IMR-90 (cell line): Measurements from ENCODE around the gene RBMS3. TPM values are rescaled to one million over a fixed set of nuclear protein-coding genes. Genes with fewer than 3 reads are reported as not detected.

ENCODE experiments used
- ATAC-seq: fragments of 200-7000 bp; cut with Tn5 transposase; 2 replicates; pipeline ENCODE4 v1.9.1; 2020; ENCODE audit warnings: low read depth, mild to moderate bottlenecking, moderate library complexity
- BruUV-seq: library from RNA; stranded (reverse); fragments of 400-500 nt; replicated peaks from 2 replicates; lab custom pipeline; 2021; lab: Mats Ljungman, UMichigan
- CTCF ChIA-PET: fragments of 300-600 bp; formaldehyde crosslinking; extraction: SDS; loops from one replicate; lab custom pipeline; 2021; ENCODE audit warnings: antibody characterized with exemption; lab: Yijun Ruan, JAX
- POLR2A ChIA-PET: fragments of 300-600 bp; sonication (Branson Sonifier 250); formaldehyde crosslinking; loops from one replicate; lab custom pipeline; 2022; ENCODE audit warnings: antibody characterized with exemption; ENCODE audit not compliant: unreplicated experiment; lab: Charles Lee
- DNase-seq: peaks from one replicate; pipeline ENCODE4 v3.0.0; 2013
- H2AFZ ChIP-seq: replicated peaks from 2 replicates; pipeline ENCODE3; 2013; ENCODE audit warnings: low read length, mild to moderate bottlenecking; ENCODE audit not compliant: poor library complexity
- H2AK5ac ChIP-seq: 2 replicates; pipeline ENCODE4 v1.6.1; 2013; ENCODE audit warnings: low read depth, low read length, inconsistent platforms
- H2AK9ac ChIP-seq: replicated peaks from 2 replicates; pipeline ENCODE3; 2013; ENCODE audit warnings: mild to moderate bottlenecking, low read depth, low read length, moderate library complexity; ENCODE audit not compliant: poor library complexity
- H2BK120ac ChIP-seq: 2 replicates; pipeline ENCODE4 v1.6.1; 2013; ENCODE audit warnings: low read depth, low read length, inconsistent platforms
- H2BK15ac ChIP-seq: 3 replicates; pipeline ENCODE4 v1.6.1; 2013; ENCODE audit warnings: low read depth, low read length, inconsistent platforms
- H2BK20ac ChIP-seq: 2 replicates; pipeline ENCODE4 v1.6.1; 2013; ENCODE audit warnings: low read depth, mild to moderate bottlenecking, inconsistent platforms, low read length, moderate library complexity
- H2BK5ac ChIP-seq: 2 replicates; pipeline ENCODE4 v1.6.1; 2013; ENCODE audit warnings: mild to moderate bottlenecking, low read depth, low read length, inconsistent platforms; ENCODE audit not compliant: poor library complexity, severe bottlenecking
- H3K14ac ChIP-seq: replicated peaks from 2 replicates; pipeline ENCODE4 v1.6.1; 2013; ENCODE audit warnings: low read depth, low read length, inconsistent platforms
- H3K18ac ChIP-seq: 2 replicates; pipeline ENCODE4 v1.6.1; 2013; ENCODE audit warnings: low read depth, low read length, control low read depth
- H3K23ac ChIP-seq: 2 replicates; pipeline ENCODE4 v1.6.1; 2013; ENCODE audit warnings: low read depth, low read length, inconsistent platforms
- H3K27ac ChIP-seq: 2 replicates; pipeline ENCODE4 v1.5.1; 2013; ENCODE audit warnings: mild to moderate bottlenecking, control low read depth, low read length; ENCODE audit not compliant: insufficient read depth
- H3K27me3 ChIP-seq: 2 replicates; pipeline ENCODE4 v1.6.1; 2013; ENCODE audit warnings: low read length; ENCODE audit not compliant: control insufficient read depth, insufficient read depth
- H3K36me3 ChIP-seq: 2 replicates; pipeline ENCODE4 v1.6.1; 2013; ENCODE audit warnings: low read length, mixed read lengths; ENCODE audit not compliant: control insufficient read depth, insufficient read depth
- H3K4ac ChIP-seq: 2 replicates; pipeline ENCODE4 v1.6.1; 2013; ENCODE audit warnings: low read depth, low read length, inconsistent platforms
- H3K4me1 ChIP-seq: 2 replicates; pipeline ENCODE4 v1.6.1; 2013; ENCODE audit warnings: low read length, mixed read lengths; ENCODE audit not compliant: control insufficient read depth, insufficient read depth
- H3K4me2 ChIP-seq: 2 replicates; pipeline ENCODE4 v1.6.1; 2013; ENCODE audit warnings: low read depth, mild to moderate bottlenecking, control low read depth, low read length, moderate library complexity
- H3K4me3 ChIP-seq: 2 replicates; pipeline ENCODE4 v1.5.1; 2013; ENCODE audit warnings: low read depth, mild to moderate bottlenecking, control low read depth, low read length, moderate library complexity; ENCODE audit not compliant: insufficient read depth
- H3K56ac ChIP-seq: 2 replicates; pipeline ENCODE4 v1.6.1; 2013; ENCODE audit warnings: low read length, inconsistent platforms; ENCODE audit not compliant: insufficient read depth; ENCODE audit errors: extremely low read depth
- H3K79me1 ChIP-seq, 2 experiments: 2 replicates each; pipeline ENCODE4 v1.6.1; 2013; ENCODE audit warnings: low read length in 2 of 2, inconsistent platforms in 1 of 2, low read depth in 1 of 2
- H3K9ac ChIP-seq: 2 replicates; pipeline ENCODE4 v1.6.1; 2013; ENCODE audit warnings: low read depth, low read length, control low read depth
- H3K9me1 ChIP-seq: 2 replicates; pipeline ENCODE4 v1.6.1; 2013; ENCODE audit warnings: low read length, inconsistent platforms; ENCODE audit not compliant: insufficient read depth
- H3K9me3 ChIP-seq: 2 replicates; pipeline ENCODE4 v1.6.1; 2013; ENCODE audit warnings: low read length; ENCODE audit not compliant: control insufficient read depth, insufficient read depth
- H4K20me1 ChIP-seq: 2 replicates; pipeline ENCODE4 v1.6.1; 2013; ENCODE audit warnings: low read length, inconsistent platforms; ENCODE audit not compliant: insufficient read depth
- H4K5ac ChIP-seq: 2 replicates; pipeline ENCODE4 v1.6.1; 2013; ENCODE audit warnings: mild to moderate bottlenecking, low read depth, low read length, control low read depth
- H4K8ac ChIP-seq, 2 experiments: 2 replicates each; pipeline ENCODE4 v1.6.1; 2013; ENCODE audit warnings: low read depth in 2 of 2, low read length in 2 of 2, control low read depth in 1 of 2, inconsistent platforms in 1 of 2
- H4K91ac ChIP-seq: 2 replicates; pipeline ENCODE4 v1.6.1; 2013; ENCODE audit warnings: low read depth, low read length, inconsistent platforms; ENCODE audit not compliant: insufficient read depth
- BHLHE40 ChIP-seq: fragments of 150-350 bp; IDR thresholded peaks from 2 replicates; pipeline ENCODE4 v1.6.1; 2016; ENCODE audit warnings: mild to moderate bottlenecking, low read depth, low read length
- CEBPB ChIP-seq: IDR thresholded peaks from 2 replicates; pipeline ENCODE4 v1.6.1; 2012; ENCODE audit warnings: low read depth, low read length, improper control_type of control experiment
- CHD1 ChIP-seq: IDR thresholded peaks from 2 replicates; pipeline ENCODE4 v1.6.1; 2012; ENCODE audit warnings: low read depth, low read length, improper control_type of control experiment
- CTCF ChIP-seq: conservative IDR thresholded peaks from 2 replicates; pipeline ENCODE4 v1.5.1; 2012; ENCODE audit warnings: mild to moderate bottlenecking, low read depth, low read length, improper control_type of control experiment
- FOS ChIP-seq: fragments of 150-350 bp; IDR thresholded peaks from 2 replicates; pipeline ENCODE4 v1.6.1; 2016; ENCODE audit warnings: low read depth, low read length
- MAFK ChIP-seq: IDR thresholded peaks from 2 replicates; pipeline ENCODE4 v1.6.1; 2012; ENCODE audit warnings: low read depth, low read length, improper control_type of control experiment
- MAZ ChIP-seq: IDR thresholded peaks from 2 replicates; pipeline ENCODE4 v1.6.1; 2012; ENCODE audit warnings: low read depth, mild to moderate bottlenecking, low read length, improper control_type of control experiment, moderate library complexity, borderline replicate concordance
- MXI1 ChIP-seq: IDR thresholded peaks from 2 replicates; pipeline ENCODE4 v1.6.1; 2012; ENCODE audit warnings: low read depth, mild to moderate bottlenecking, low read length, moderate library complexity, borderline replicate concordance
- NFE2L2 ChIP-seq: fragments of 150-350 bp; IDR thresholded peaks from 2 replicates; pipeline ENCODE4 v1.6.1; 2016; ENCODE audit warnings: low read depth, mild to moderate bottlenecking, low read length
- POLR2A ChIP-seq: IDR thresholded peaks from 2 replicates; pipeline ENCODE4 v1.6.1; 2012; ENCODE audit warnings: mild to moderate bottlenecking, low read depth, low read length
- RAD21 ChIP-seq: IDR thresholded peaks from 2 replicates; pipeline ENCODE4 v1.6.1; 2012; ENCODE audit warnings: low read length, improper control_type of control experiment
- RCOR1 ChIP-seq: IDR thresholded peaks from 2 replicates; pipeline ENCODE4 v1.6.1; 2012; ENCODE audit warnings: mild to moderate bottlenecking, low read length, improper control_type of control experiment; ENCODE audit not compliant: insufficient replicate concordance
- RFX5 ChIP-seq: IDR thresholded peaks from 2 replicates; pipeline ENCODE4 v1.8.0; 2012; ENCODE audit warnings: low read depth, mild to moderate bottlenecking, low read length, moderate library complexity
- SMC3 ChIP-seq: fragments of 150-350 bp; IDR thresholded peaks from 2 replicates; pipeline ENCODE4 v1.6.1; 2016; ENCODE audit warnings: low read depth, mild to moderate bottlenecking, antibody characterized with exemption, low read length, moderate library complexity
- USF2 ChIP-seq: fragments of 150-350 bp; IDR thresholded peaks from 2 replicates; pipeline ENCODE4 v1.6.1; 2017; ENCODE audit warnings: mild to moderate bottlenecking, antibody characterized with exemption, low read length, low read depth
- WGBS, 2 experiments: methylation state at CpG; one replicate each; pipeline versions ENCODE4 v1.1.5 to v1.1.7; 2013; ENCODE audit warnings: missing lambda C conversion rate in 2 of 2; ENCODE audit not compliant: insufficient read length in 1 of 2; ENCODE audit errors: extremely low coverage in 2 of 2; 5-methylcytosine and 5-hydroxymethylcytosine counted together
- dilution Hi-C: fragments of 300-500 bp; cut with HindIII; formaldehyde crosslinking; loops from one replicate; pipeline ENCODE4 v1.14.3; 2018; ENCODE audit warnings: low sequenced_read_pairs; ENCODE audit not compliant: unreplicated experiment
- in situ Hi-C: fragments of 300-500 bp; cut with MboI; formaldehyde crosslinking; loops from 3 replicates; pipeline ENCODE4 v1.14.3; 2019; ENCODE audit warnings: low sequenced_read_pairs, inconsistent platforms, mixed read lengths
- intact Hi-C: fragments of 100-400 bp; cut with micrococcal nuclease; formaldehyde crosslinking; loops from 2 replicates; pipeline ENCODE4 v1.10.0; 2022
- polyA plus RNA-seq, 3 experiments: library from polyadenylated mRNA; depleted of rRNA; stranded (reverse); fragments of >200 nt; gene quantifications; 2 replicates each; pipeline ENCODE4 v1.2.3, GENCODE V29; 2012; ENCODE audit warnings: low replicate concordance in 1 of 3
- total RNA-seq: library from RNA; depleted of rRNA; stranded (reverse); fragments of >200 nt; gene quantifications from 2 replicates; pipeline ENCODE4 v1.2.3, GENCODE V29; 2012
- TF ChIP-seq, protein P1 (sequence below): fragments of 150-350 bp; IDR thresholded peaks from 2 replicates; pipeline ENCODE4 v1.6.1; 2016; ENCODE audit warnings: low read depth, mild to moderate bottlenecking, low read length, moderate library complexity, borderline replicate concordance

Gene RBMS3
- total and polyA plus RNA-seq, 2 of the 4 experiments (the other 2 are of a cell fraction): 15.2 to 127 TPM

DNA sequence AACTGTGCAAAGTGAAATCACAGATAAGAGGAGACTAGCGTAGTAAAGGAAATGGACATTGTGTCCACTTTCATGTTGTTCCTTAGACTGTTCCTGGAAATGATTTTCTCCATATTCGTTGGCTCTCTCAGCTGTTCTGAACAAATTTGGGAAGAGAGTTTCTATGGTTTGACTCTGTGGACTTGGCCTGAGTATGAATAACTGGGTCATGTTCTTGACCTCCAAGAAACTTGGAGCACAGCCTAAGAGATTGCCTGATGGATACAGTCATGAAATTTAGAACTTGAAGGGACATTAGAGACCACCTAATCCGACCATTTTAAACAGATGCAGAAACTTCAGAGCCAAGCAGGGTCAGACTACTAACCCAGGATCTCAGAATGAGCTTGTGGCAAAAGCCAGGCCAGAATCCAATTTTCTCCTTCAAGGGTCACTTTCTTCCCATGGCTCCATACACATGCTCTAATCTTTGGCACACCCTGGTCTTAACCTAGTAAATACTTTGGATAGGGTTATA lies 430.4 kb downstream of the RBMS3 start:
- H3K27me3 ChIP-seq: no peaks in the 10 kb centered on the region
- no peak overlapping the region for H3K9ac ChIP-seq
- H3K9me3 ChIP-seq: no peaks in the 10 kb centered on the region
- H3K23ac ChIP-seq: no peak overlapping the region
- H3K18ac ChIP-seq: no peak overlapping the region
- H2BK120ac ChIP-seq: no peak overlapping the region
- no peak overlapping the region for H2BK15ac ChIP-seq
- no peak for DNase-seq
- no peak for TF ChIP-seq POLR2A
- TF ChIP-seq MAZ: no peak
- TF ChIP-seq SMC3: no peak
- no peak for TF ChIP-seq BHLHE40
- TF ChIP-seq, protein P1, sequence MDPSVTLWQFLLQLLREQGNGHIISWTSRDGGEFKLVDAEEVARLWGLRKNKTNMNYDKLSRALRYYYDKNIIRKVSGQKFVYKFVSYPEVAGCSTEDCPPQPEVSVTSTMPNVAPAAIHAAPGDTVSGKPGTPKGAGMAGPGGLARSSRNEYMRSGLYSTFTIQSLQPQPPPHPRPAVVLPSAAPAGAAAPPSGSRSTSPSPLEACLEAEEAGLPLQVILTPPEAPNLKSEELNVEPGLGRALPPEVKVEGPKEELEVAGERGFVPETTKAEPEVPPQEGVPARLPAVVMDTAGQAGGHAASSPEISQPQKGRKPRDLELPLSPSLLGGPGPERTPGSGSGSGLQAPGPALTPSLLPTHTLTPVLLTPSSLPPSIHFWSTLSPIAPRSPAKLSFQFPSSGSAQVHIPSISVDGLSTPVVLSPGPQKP: no peak
- no peak for TF ChIP-seq USF2
- TF ChIP-seq NFE2L2: no peak
- no peak for TF ChIP-seq CEBPB
- no peak for TF ChIP-seq MXI1
- TF ChIP-seq CTCF: no peak
- TF ChIP-seq MAFK: no peak
- TF ChIP-seq CHD1: no peak
- TF ChIP-seq FOS: no peak
- TF ChIP-seq RAD21: no peak
- TF ChIP-seq RCOR1: no peak
- no peak for TF ChIP-seq RFX5
- H4K20me1 ChIP-seq: no peaks in the 10 kb centered on the region
- no peak overlapping the region for H2AK9ac ChIP-seq
- peaks cover 4 to 12% of the 10 kb centered on the region in 2 experiments; a peak in 3 of 4 replicates for H3K79me1 ChIP-seq
- dilution Hi-C loops: no loop called here
- ChIA-PET POLR2A (no interaction called here), CTCF (interaction anchor here (0.6 kb wide), 1 partner anchor 320 kb away, joined by 3 read pairs; no protein-coding TSS in a partner anchor)
- no peaks in the 10 kb centered on the region for H3K4me1 ChIP-seq
- no peak overlapping the region for H3K4ac ChIP-seq
- H3K9me1 ChIP-seq: no peaks in the 10 kb centered on the region
- H4K5ac ChIP-seq: no peak overlapping the region
- H3K56ac ChIP-seq: no peak overlapping the region
- no peak overlapping the region for H4K8ac ChIP-seq
- H3K27ac ChIP-seq: no peak overlapping the region
- H2BK5ac ChIP-seq: no peak overlapping the region
- no peak overlapping the region for H4K91ac ChIP-seq
- in situ Hi-C loops: no loop called here
- no peaks in the 10 kb centered on the region for H3K36me3 ChIP-seq
- intact Hi-C loops: no loop called here
- ATAC-seq: no peak
- H2AFZ ChIP-seq: no peak overlapping the region
- H2BK20ac ChIP-seq: no peak overlapping the region
- WGBS, 2 experiments: no CpG with 5 or more reads among the region's 3 CpGs
- no peak overlapping the region for H3K14ac ChIP-seq
- H3K4me3 ChIP-seq: no peak overlapping the region
- no peak overlapping the region for H3K4me2 ChIP-seq
- no TSS peak for BruUV-seq
- no peak overlapping the region for H2AK5ac ChIP-seq
